Lower lobe of right lung (tissue), 2 donors: ENCODE measurements around the gene L3MBTL2. TPM values are rescaled to one million over a fixed set of nuclear protein-coding genes. Genes with fewer than 3 reads are reported as not detected.

Experiments used
- ATAC-seq, 2 donors: fragments of 200-7000 bp; cut with Tn5 transposase; one replicate each; pipeline ENCODE4 v1.9.1; 2020 to 2022; ENCODE audit warnings: mild to moderate bottlenecking in 2 of 2, moderate library complexity in 2 of 2
- DNase-seq: peaks from one replicate; pipeline ENCODE4 v3.0.0-alpha.2; 2020
- H3K27ac ChIP-seq: fragments of 200-600 bp; one replicate; pipeline ENCODE4 v1.8.0; 2022
- H3K27me3 ChIP-seq: fragments of 200-600 bp; one replicate; pipeline ENCODE4 v1.8.0; 2022; ENCODE audit warnings: low read depth
- H3K36me3 ChIP-seq: fragments of 200-600 bp; one replicate; pipeline ENCODE4 v1.8.0; 2022; ENCODE audit warnings: mild to moderate bottlenecking
- H3K4me1 ChIP-seq: fragments of 200-600 bp; one replicate; pipeline ENCODE4 v1.8.0; 2022
- H3K4me3 ChIP-seq: fragments of 200-600 bp; one replicate; pipeline ENCODE4 v1.8.0; 2022; ENCODE audit warnings: mild to moderate bottlenecking
- H3K9me3 ChIP-seq: fragments of 200-600 bp; one replicate; pipeline ENCODE4 v1.8.0; 2022
- CTCF ChIP-seq: fragments of 200-600 bp; IDR thresholded peaks from one replicate; pipeline ENCODE4 v1.8.0; 2022; ENCODE audit warnings: antibody characterized with exemption, mild to moderate bottlenecking
- intact Hi-C: fragments of 100-400 bp; cut with DNase I; formaldehyde crosslinking; loops from one replicate; pipeline ENCODE4 v1.11.0; 2022
- total RNA-seq: library from RNA; stranded (reverse); fragmentation: NEBNext Ultra II Directional; extraction: Animal tissue kit (Norgen Biotek cat#: 25700); gene quantifications from one replicate; pipeline ENCODE4 v1.2.1, GENCODE V29; 2021
- donor health status: DM: no; HTN: yes; CAD: no; lungs with severe emphysema.

The L3MBTL2 gene
- total RNA-seq, 1 donor from 2014 or later, result 22.8 TPM

DNA sequence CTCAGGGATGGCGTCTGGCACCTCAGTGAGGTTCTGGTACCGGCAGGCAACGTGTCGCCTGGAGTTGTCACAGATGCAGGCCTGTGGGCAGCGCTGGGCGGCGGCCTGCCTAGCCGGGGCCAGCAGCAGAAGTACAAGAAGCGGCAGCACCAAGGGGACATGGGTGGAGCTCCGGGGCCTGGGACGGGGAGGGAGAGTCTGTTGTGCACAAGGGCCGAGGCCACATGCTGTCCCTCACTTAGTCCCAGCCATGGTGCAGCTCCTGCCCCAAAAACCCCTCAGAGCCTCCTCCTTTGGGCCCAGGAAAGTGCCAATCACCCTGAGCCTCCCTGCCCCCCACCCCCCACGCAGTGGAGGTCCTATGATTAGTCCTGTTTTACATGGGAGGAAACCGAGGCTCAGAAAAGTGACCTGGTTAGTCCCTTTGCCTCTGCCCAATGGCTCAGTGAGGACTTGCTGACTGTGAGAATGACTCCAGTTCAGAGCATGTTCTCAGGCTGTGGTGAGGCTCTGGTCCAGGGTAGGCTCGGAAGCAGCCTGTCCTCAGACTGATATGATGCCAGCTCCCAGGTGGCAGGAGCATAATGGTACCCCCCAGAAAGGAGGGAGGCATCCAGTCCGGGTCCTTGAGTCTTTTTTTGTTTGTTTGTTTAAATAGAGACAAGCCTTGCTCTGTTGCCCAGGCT is 34.5 kb downstream of the L3MBTL2 start:
- DNase-seq, result no peak
- no peak for ATAC-seq

DNA sequence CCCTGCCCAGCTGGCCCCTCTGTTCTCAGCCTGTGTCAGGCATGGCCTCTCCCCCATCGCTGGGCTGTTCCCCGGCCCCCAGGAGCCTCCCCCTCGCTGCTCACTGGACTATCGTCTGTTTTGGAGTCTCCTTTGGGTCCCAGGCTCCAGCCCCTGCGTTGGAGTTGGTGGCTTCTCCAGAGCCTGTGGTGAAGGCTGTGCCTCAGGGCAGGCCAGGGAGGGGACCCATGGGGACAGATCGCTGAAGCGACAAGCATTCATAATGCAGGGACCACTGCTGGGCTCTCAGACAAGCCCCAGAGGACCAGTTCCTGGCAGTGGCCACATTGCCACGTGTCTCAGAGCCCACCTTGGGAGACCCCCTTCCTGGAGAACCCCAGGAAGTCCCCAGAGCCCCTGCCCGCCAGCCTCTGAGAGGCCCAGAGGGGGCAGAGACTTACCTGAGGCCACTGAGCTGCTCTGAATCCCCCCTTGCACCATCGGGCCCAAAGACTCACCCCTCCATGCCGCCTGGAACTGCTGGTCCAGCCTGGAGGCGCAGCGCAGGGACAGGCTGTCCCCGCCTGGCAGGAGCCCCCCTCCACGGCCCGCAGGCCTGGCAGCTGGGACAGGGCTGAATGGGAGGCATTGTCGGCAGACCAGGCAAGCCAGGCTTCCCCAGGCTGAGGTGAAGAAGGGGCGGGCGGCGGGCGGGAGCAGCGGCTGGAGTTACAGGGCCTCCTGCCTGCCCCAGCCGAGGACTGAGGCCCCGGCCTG is 35.4 kb downstream of the L3MBTL2 start, which contains the start of gene CHADL:
Gene CHADL (minus strand): TSS at position 555 of the 756 bp plus-strand sequence. CDS start 50 bp downstream, at position 505.
- no peaks in the 10 kb centered on the region for H3K27me3 ChIP-seq
- intact Hi-C loops, result no loop called here
- H3K4me3 ChIP-seq, result no peak within 1 kb of the TSS
- H3K4me1 ChIP-seq, result peaks cover 20% of the 10 kb centered on the region
- TF ChIP-seq CTCF, result no peak
- H3K36me3 ChIP-seq, result peaks cover 6% of the 10 kb centered on the region
- H3K9me3 ChIP-seq, result no peaks in the 10 kb centered on the region
- H3K27ac ChIP-seq, result no peak within 1 kb of the TSS
- ATAC-seq (no peak), DNase-seq (no peak)

More for the DNA sequence above, 34.5 kb downstream of the L3MBTL2 start:
- Histone ChIP-seq H3K27me3 (no peaks in the 10 kb centered on the region), H3K4me1 (peaks cover 25% of the 10 kb centered on the region), H3K36me3 (no peaks in the 10 kb centered on the region), H3K9me3 (no peaks in the 10 kb centered on the region), H3K27ac (no peak overlapping the region), H3K4me3 (no peak overlapping the region)
- intact Hi-C loops, result no loop called here
- no peak for TF ChIP-seq CTCF

DNA sequence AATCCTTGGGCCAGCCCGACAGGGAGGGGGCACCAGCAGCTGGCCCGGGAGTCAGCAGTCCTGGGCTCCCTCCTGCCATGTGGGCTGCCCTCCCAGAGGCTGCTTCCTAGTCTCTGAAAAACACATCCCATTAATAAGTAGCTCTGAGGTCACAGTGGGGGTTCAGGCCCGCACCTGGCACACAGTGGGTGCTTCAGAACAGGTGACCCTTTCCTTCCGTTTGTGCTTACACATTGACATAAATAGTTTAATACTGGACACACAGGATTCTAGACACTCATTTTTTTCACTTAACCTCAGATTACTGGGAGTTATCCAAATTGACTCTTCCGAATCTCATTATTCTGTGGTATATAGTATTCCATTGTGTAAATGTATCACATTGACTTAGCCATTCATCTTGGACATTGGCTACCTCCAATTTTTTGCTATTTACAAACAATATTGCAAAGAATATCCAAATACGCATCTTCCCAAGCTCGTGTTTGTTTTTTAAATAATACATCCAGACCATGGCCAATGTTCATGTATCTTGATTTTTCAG is 36.1 kb downstream of the L3MBTL2 start:
- no peak for TF ChIP-seq CTCF
- H3K4me1 ChIP-seq, result peaks cover 20% of the 10 kb centered on the region
- DNase-seq, result no peak
- H3K36me3 ChIP-seq, result peaks cover 13% of the 10 kb centered on the region
- no peak overlapping the region for H3K27ac ChIP-seq
- H3K27me3 ChIP-seq, result no peaks in the 10 kb centered on the region
- no peaks in the 10 kb centered on the region for H3K9me3 ChIP-seq
- no peak overlapping the region for H3K4me3 ChIP-seq
- no peak for ATAC-seq
- intact Hi-C loops, result no loop called here

DNA sequence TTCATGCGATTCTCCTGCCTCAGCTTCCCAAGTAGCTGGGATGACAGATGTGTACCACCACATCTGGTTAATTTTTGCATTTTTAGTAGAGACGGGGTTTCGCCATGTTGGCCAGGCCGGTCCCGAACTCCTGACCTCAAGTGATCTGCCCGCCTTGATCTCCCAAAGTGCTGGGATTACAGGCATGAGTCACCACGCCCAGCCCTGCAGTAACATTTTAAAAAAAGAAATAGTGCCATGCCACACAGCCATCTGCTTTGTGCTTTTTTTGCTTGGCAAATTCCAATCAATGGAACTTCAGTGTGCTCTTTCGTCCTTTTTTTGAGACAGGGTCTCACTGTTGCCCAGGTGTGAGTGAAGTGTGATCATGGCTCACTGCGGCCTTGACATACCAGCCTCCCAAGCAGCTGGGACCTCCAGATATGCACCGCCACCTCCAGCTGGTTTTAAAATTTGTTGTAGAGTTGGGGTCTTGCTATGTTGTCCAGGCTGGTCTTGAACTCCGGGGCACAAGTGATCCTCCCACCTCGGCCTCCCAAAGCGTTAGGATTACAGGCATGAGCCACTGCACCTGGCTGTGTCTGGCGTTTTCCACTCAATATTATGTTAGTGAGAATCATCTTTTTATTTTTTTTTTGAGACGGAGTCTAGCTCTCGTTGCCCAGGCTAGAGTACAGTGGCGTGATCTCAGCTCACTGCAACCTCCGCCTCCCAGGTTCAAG is 37.4 kb downstream of the L3MBTL2 start:
- Histone ChIP-seq H3K27me3 (no peaks in the 10 kb centered on the region), H3K9me3 (no peaks in the 10 kb centered on the region), H3K36me3 (peaks cover 27% of the 10 kb centered on the region), H3K4me3 (no peak overlapping the region), H3K27ac (no peak overlapping the region), H3K4me1 (peaks cover 8% of the 10 kb centered on the region)
- ATAC-seq, result no peak
- intact Hi-C loops, result no loop called here
- no peak for DNase-seq
- TF ChIP-seq CTCF, result no peak

DNA sequence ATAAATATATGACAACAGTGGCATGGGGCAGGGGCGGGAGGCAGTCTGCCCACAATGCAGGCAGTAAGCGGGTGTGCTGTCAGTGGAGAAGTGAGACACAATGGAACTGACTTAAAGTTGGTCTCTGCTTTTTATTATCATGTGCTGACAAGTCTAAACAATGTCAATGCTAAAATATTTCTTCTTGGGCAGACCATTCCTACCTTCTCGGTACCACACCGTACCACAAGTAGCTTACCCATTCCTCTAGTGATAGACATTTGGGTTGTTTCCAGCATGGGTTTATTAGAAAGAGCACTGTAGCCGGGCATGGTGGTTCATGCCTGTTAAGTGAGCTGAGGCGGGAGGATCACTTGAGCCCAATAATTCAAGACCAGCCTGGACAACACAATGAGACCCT is 38.2 kb downstream of the L3MBTL2 start:
- Histone ChIP-seq H3K27me3 (no peaks in the 10 kb centered on the region), H3K27ac (no peak overlapping the region), H3K4me3 (no peak overlapping the region), H3K9me3 (no peaks in the 10 kb centered on the region), H3K4me1 (peaks cover 4% of the 10 kb centered on the region), H3K36me3 (peaks cover 35% of the 10 kb centered on the region)
- no peak for TF ChIP-seq CTCF
- DNase-seq, result no peak
- no peak for ATAC-seq
- intact Hi-C loops, result no loop called here
